GM20000 (cell line): ENCODE measurements around the gene NRG3.

Experiments used
- DNase-seq: peaks from one replicate; pipeline ENCODE4 v3.0.0; 2012; ENCODE audit warnings: low spot score
- CTCF ChIP-seq: IDR thresholded peaks from 2 replicates; pipeline ENCODE4 v1.5.1; 2012; ENCODE audit warnings: mild to moderate bottlenecking, control low read depth; ENCODE audit errors: extremely low read depth, missing control alignments

The NRG3 gene

GRCh38 chr10:82552267-82552666, 677.3 kb downstream of the NRG3 start:
- DNase-seq, result no peak

GRCh38 chr10:82554381-82554780, 679.4 kb downstream of the NRG3 start:
- TF ChIP-seq CTCF, result no peak
- no peak for DNase-seq

More at GRCh38 chr10:82552267-82552666, 677.3 kb downstream of the NRG3 start:
- no peak for TF ChIP-seq CTCF

- no peak for TF ChIP-seq CTCF
- DNase-seq, result no peak
Observed at GRCh38 chr10:82558014-82558607, 683.1 kb downstream of the NRG3 start.

GRCh38 chr10:82564353-82565196, 689.6 kb downstream of the NRG3 start:
- no peak for TF ChIP-seq CTCF
- no peak for DNase-seq

GRCh38 chr10:82565197-82565575, 690.2 kb downstream of the NRG3 start:
- no peak for TF ChIP-seq CTCF
- DNase-seq, result no peak

GRCh38 chr10:82572744-82573143, 697.8 kb downstream of the NRG3 start:
- no peak for DNase-seq
- TF ChIP-seq CTCF, result no peak

- TF ChIP-seq CTCF, result no peak
- no peak for DNase-seq
Observed at GRCh38 chr10:82574081-82574480, 699.1 kb downstream of the NRG3 start.
